Fibroblast of lung (primary cell): ENCODE measurements around the gene TATDN2.

ENCODE experiments used
- EZH2 ChIP-seq: IDR thresholded peaks from 2 replicates; pipeline ENCODE4 v1.5.1; 2012; ENCODE audit warnings: low read length, control low read depth, mild to moderate bottlenecking; ENCODE audit errors: missing control alignments
- TF ChIP-seq, protein P1 (sequence below), 2 donors: IDR thresholded peaks in 1 of 2; conservative IDR thresholded peaks in 1 of 2; 1 replicate in 1 of 2; 2 replicates in 1 of 2; pipeline ENCODE4 v1.5.1; 2011 to 2012; ENCODE audit warnings: low read length in 2 of 2, control low read depth in 1 of 2, inconsistent platforms in 1 of 2, low read depth in 1 of 2, mild to moderate bottlenecking in 1 of 2

DNA sequence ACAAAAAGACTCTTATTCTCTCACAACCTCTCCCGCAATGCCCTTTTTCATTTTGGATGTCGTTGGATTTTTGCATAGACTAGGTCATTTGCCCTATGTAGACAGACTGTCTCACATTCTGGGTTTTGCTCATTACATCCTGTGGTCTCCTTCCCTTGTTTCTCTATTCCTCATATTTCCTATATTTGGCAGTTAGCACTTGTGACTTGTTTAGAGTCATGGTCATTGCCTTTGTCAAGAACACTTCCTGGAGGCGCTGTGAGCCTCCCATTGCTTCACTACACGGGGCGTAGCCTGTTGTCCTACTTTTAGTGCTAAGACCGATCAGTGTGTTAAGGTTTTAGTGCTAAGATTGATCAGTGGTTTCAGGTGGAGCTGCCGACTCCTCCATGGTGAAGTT lies 16.1 kb upstream of the TATDN2 start:
- TF ChIP-seq, protein P1, sequence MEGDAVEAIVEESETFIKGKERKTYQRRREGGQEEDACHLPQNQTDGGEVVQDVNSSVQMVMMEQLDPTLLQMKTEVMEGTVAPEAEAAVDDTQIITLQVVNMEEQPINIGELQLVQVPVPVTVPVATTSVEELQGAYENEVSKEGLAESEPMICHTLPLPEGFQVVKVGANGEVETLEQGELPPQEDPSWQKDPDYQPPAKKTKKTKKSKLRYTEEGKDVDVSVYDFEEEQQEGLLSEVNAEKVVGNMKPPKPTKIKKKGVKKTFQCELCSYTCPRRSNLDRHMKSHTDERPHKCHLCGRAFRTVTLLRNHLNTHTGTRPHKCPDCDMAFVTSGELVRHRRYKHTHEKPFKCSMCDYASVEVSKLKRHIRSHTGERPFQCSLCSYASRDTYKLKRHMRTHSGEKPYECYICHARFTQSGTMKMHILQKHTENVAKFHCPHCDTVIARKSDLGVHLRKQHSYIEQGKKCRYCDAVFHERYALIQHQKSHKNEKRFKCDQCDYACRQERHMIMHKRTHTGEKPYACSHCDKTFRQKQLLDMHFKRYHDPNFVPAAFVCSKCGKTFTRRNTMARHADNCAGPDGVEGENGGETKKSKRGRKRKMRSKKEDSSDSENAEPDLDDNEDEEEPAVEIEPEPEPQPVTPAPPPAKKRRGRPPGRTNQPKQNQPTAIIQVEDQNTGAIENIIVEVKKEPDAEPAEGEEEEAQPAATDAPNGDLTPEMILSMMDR (conservative IDR thresholded peaks at IDR 0.05 in 1 of 2, IDR thresholded peaks at IDR 0.05 in 1 of 2; ENCODE audit: low read depth in 1 of 2, low read length in 2 of 2) = no peak
- no peak for TF ChIP-seq EZH2
